SU-DHL-6 (cell line): Measurements from ENCODE around the gene PAQR4.

Experiments used
- H2AFZ ChIP-seq: fragments of 200-600 bp; sonication (generic); 2 replicates; pipeline ENCODE4 v1.6.1; 2014; ENCODE audit warnings: low read depth, mild to moderate bottlenecking, moderate library complexity, mixed read lengths, antibody characterized with exemption, low read length; ENCODE audit not compliant: severe bottlenecking
- H3F3A ChIP-seq: fragments of 200-600 bp; shearing (Covaris generic); 2 replicates; pipeline ENCODE4 v1.6.0; 2016; ENCODE audit warnings: antibody characterized with exemption, mild to moderate bottlenecking; ENCODE audit not compliant: insufficient read depth
- H3K27ac ChIP-seq: fragments of 200-600 bp; sonication (generic); 2 replicates; pipeline ENCODE4 v1.5.1; 2016; ENCODE audit warnings: low read depth, mild to moderate bottlenecking, low read length, moderate library complexity, mixed read lengths
- H3K27me3 ChIP-seq: fragments of 200-600 bp; sonication (generic), shearing (Covaris generic); 2 replicates; pipeline ENCODE4 v1.6.0; 2014; ENCODE audit warnings: mild to moderate bottlenecking, low read length
- H3K36me3 ChIP-seq: fragments of 200-600 bp; sonication (generic); 2 replicates; pipeline ENCODE4 v1.6.1; 2014; ENCODE audit warnings: mild to moderate bottlenecking, low read length, mixed read lengths
- H3K4me2 ChIP-seq: fragments of 300-600, 200-600 bp; shearing (Covaris generic), sonication (generic); 2 replicates; pipeline ENCODE4 v1.6.0; 2014; ENCODE audit warnings: low read length, low read depth, mild to moderate bottlenecking; ENCODE audit not compliant: poor library complexity, severe bottlenecking
- H3K4me3 ChIP-seq: fragments of 200-600 bp; sonication (generic); 2 replicates; pipeline ENCODE4 v1.5.1; 2014; ENCODE audit warnings: antibody characterized with exemption, low read length, mild to moderate bottlenecking, mixed read lengths; ENCODE audit not compliant: insufficient read depth, poor library complexity, severe bottlenecking
- H3K79me2 ChIP-seq: fragments of 200-600 bp; sonication (generic); 2 replicates; pipeline ENCODE4 v1.6.1; 2014; ENCODE audit warnings: mild to moderate bottlenecking, low read length, moderate library complexity; ENCODE audit not compliant: insufficient read depth
- H3K9ac ChIP-seq: fragments of 200-600 bp; sonication (generic); 2 replicates; pipeline ENCODE4 v1.7.0; 2014; ENCODE audit warnings: mild to moderate bottlenecking, low read length
- H3K9me2 ChIP-seq: fragments of 200-600 bp; sonication (generic); replicated peaks from 2 replicates; pipeline ENCODE4 v1.6.1; 2014; ENCODE audit warnings: low read length; ENCODE audit not compliant: insufficient read depth
- H3K9me3 ChIP-seq: fragments of 200-600 bp; sonication (generic); 2 replicates; pipeline ENCODE4 v1.6.1; 2014; ENCODE audit warnings: low read length, mixed read lengths; ENCODE audit not compliant: insufficient read depth
- H4K20me1 ChIP-seq: fragments of 200-600 bp; sonication (generic); 2 replicates; pipeline ENCODE4 v1.6.1; 2014; ENCODE audit warnings: low read depth, mild to moderate bottlenecking, antibody characterized with exemption, low read length, moderate library complexity, mixed read lengths
- CTCF ChIP-seq: fragments of 200-600 bp; sonication (generic); IDR thresholded peaks from one replicate; pipeline ENCODE4 v1.5.1; 2017; ENCODE audit warnings: antibody characterized with exemption, mild to moderate bottlenecking, low read length, moderate library complexity; ENCODE audit not compliant: insufficient read depth, poor library complexity, severe bottlenecking
- EZH2phosphoT487 ChIP-seq: fragments of 200-600 bp; sonication (generic), shearing (Covaris generic); conservative IDR thresholded peaks from 2 replicates; pipeline ENCODE4 v1.6.1; 2018; ENCODE audit warnings: mild to moderate bottlenecking, antibody characterized with exemption, low read length, moderate library complexity, mixed read lengths

Gene PAQR4

DNA sequence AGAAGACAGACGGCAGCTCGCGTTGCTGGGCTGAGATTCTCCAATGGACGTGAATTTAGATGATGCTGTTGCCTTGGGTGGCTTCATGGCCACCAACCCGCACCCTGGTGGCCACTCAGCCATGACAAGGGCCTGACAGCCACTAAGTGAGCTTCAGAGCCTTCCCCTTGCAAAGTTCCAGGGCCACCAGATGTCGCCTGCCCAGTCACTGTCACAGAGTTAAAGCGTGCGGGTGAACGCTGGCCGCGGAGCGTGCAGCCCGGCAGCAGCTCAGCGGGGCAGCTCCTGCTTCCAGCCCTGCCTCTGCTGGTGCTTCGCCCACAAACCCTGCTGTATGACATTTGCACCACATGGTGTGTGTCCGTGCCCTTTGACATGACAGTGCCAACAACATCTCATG lies 18.4 kb upstream of the PAQR4 start:
- Histone ChIP-seq H4K20me1 (no peaks in the 10 kb centered on the region), H3K9me2 (no peaks in the 10 kb centered on the region), H3K9me3 (no peaks in the 10 kb centered on the region), H3F3A (peaks cover 10% of the 10 kb centered on the region; the same call in 1 of the 2 replicates), H3K4me3 (no peak overlapping the region), H3K9ac (no peak overlapping the region), H3K36me3 (no peaks in the 10 kb centered on the region), H3K4me2 (no peak overlapping the region), H3K27me3 (no peaks in the 10 kb centered on the region), H3K27ac (no peak overlapping the region), H2AFZ (no peak overlapping the region), H3K79me2 (no peaks in the 10 kb centered on the region)
- no peak for TF ChIP-seq EZH2phosphoT487
- no peak for TF ChIP-seq CTCF

DNA sequence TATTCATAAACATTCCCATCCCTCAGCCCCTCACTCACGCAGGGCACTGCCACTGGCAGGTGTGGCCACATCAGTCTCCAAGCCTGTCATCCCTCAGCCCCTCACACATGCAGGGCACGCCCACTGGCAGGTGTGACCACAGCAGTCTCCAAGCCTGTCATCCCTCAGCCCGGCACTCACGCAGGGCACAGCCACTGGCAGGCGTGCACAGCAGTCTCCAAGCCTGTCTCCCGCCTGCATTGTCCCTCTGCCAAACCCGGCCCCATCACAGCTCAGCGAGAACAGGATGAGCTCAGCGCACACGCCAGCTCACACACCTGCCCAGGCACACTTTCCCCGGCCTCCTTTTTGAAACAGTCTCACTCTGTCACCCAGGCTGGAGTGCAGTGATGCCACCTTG lies 16.5 kb upstream of the PAQR4 start:
- Histone ChIP-seq H3K9ac (no peak overlapping the region), H3K9me3 (no peaks in the 10 kb centered on the region), H3K4me2 (no peak overlapping the region), H3K36me3 (no peaks in the 10 kb centered on the region), H2AFZ (no peak overlapping the region), H3K79me2 (no peaks in the 10 kb centered on the region), H3K27ac (no peak overlapping the region; the same call in 1 of the 2 replicates), H3K27me3 (no peaks in the 10 kb centered on the region), H4K20me1 (no peaks in the 10 kb centered on the region), H3K9me2 (no peaks in the 10 kb centered on the region), H3K4me3 (no peak overlapping the region), H3F3A (peaks cover 10% of the 10 kb centered on the region; the same call in 1 of the 2 replicates)
- TF ChIP-seq CTCF = no peak
- no peak for TF ChIP-seq EZH2phosphoT487

GRCh38 chr16:2953706-2954627 lies 15.2 kb upstream of the PAQR4 start:
- H3K27me3 ChIP-seq = no peaks in the 10 kb centered on the region
- no peaks in the 10 kb centered on the region for H3K36me3 ChIP-seq
- peak overlapping the region; percentile 54 for H3K27ac ChIP-seq
- no peaks in the 10 kb centered on the region for H3K9me3 ChIP-seq
- H3K9me2 ChIP-seq = no peaks in the 10 kb centered on the region
- peak overlapping the region; percentile 5 for H3K4me3 ChIP-seq
- H3F3A ChIP-seq = peaks cover 10% of the 10 kb centered on the region
- no peaks in the 10 kb centered on the region for H3K79me2 ChIP-seq
- no peaks in the 10 kb centered on the region for H4K20me1 ChIP-seq
- no peak for TF ChIP-seq EZH2phosphoT487
- no peak for TF ChIP-seq CTCF
- H2AFZ ChIP-seq = no peak overlapping the region
- peak overlapping the region; percentile 15 for H3K4me2 ChIP-seq
- peak overlapping the region; percentile 16; the same call in 1 of the 2 replicates for H3K9ac ChIP-seq
